Activated gamma-delta T cell (primary cell): ENCODE results near the gene SCP2.

ENCODE experiments used
- DNase-seq: peaks from one replicate; lab custom pipeline; 2025; lab: John Stamatoyannopoulos, UW
- total RNA-seq, 2 donors: gene quantifications; one replicate each; lab custom pipeline; 2026; lab: John Stamatoyannopoulos, UW

The SCP2 gene, protein sequence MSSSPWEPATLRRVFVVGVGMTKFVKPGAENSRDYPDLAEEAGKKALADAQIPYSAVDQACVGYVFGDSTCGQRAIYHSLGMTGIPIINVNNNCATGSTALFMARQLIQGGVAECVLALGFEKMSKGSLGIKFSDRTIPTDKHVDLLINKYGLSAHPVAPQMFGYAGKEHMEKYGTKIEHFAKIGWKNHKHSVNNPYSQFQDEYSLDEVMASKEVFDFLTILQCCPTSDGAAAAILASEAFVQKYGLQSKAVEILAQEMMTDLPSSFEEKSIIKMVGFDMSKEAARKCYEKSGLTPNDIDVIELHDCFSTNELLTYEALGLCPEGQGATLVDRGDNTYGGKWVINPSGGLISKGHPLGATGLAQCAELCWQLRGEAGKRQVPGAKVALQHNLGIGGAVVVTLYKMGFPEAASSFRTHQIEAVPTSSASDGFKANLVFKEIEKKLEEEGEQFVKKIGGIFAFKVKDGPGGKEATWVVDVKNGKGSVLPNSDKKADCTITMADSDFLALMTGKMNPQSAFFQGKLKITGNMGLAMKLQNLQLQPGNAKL
- 78.7 to 82.1 reads per million in 2 donors for total RNA-seq

GRCh38 chr1:52927212-52928014 is at the start of gene SCP2:
Gene SCP2, plus strand, starts transcription at chr1:52927276. Its CDS starts 121 bp downstream, at chr1:52927397.
- DNase-seq: peak; percentile 59

- no peak for DNase-seq
These were observed 49.5 kb upstream of the SCP2 start for GRCh38 chr1:52877554-52877953.

DNA sequence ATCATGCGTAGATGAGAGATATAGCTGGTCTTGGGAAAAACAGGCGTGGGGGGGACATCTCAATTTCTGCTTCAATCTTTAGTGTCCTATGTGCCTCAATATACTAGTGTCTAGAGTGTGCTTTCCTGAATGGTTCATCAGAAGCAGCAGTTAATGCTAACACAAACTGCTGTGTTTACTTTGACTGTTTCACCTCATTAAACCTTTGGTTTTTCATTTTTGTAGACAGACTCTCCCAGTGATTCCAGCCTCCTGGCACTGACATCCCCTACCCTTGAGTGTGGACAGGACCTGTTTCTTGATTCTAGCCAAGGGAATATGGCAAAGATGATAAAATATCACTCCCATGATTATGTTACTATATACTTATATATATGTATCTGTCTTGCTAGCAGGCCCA is 46.9 kb upstream of the SCP2 start:
- no peak for DNase-seq

DNA sequence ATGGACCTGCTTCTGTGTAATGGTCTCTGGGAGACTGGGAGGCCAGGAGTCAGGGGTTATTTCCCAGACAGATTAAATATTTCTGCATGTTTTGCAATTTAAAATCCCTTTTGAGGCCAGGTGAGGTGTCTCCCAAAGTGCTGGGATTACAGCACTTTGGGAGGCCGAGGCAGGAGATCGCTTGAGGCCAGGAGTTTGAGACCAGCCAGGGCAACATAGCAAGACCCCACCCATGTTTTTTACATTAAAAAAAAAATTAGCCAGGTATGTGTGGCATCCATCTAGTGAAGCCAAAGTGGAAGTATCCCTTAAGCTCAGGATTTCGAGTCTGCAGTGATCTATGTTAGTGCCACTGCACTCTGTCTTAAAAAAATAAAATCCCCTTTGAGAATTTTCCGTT is 39.6 kb upstream of the SCP2 start:
- no peak for DNase-seq

GRCh38 chr1:52892424-52893215 is 34.5 kb upstream of the SCP2 start:
- no peak for DNase-seq

DNA sequence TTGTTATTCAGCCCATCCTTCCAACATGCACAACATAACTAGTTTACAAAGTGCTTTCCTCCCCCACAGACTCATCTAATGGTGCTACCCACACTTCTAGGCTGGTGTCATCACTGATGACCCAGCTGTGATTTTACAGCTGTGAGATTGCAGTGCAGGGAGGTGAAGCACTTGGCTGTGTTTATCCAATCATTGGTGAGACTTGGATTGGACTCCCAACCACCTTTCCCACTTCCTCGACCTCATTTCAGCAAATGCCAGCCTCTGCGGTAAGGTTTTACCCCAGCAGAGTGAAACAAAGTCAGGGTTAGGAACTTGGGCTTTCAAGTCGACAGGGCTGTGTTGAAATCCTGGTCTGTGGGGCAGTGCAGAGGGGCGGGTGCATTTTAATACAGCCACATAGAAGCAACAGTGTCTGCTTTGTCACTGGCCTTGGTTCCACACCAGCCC is 27.6 kb upstream of the SCP2 start:
- DNase-seq: no peak

DNA sequence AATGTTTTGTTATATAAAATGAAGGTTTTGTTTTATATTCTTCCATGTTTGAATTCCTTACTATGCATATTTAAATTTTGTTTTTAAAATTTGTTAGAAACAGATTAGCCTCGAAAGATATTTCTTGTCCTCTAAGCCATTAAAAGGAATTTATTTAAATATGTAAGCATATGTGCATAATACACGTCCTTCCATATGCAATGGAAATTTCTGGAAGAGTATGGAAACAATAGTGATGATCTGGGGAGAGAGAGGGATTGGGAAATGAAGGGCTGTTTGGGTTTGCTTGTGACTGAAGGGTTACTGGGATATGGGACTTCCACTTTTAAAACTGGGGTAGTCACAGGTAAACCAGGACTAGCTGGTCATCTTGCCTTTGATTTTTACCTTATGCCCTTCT is 26.7 kb upstream of the SCP2 start:
- no peak for DNase-seq

DNA sequence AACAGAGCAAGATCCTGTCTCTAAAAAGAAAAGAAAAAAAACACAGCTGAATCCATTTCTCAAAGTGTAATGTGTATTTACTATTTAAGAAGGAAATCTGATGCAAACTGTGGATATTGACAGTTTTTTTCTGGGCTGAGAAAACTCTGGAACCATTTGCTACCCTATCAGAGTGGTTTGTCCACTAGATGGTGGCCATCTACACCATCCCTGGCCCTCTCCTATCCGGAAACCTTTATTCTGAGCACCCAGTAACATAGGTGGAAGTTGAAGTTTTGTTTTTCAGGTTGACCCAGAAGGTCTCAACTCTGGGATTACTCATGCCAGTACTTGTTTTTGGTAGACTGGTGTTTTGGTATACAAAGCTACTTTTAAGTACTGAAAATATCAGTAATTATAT is 25.7 kb upstream of the SCP2 start:
- DNase-seq: no peak

- no peak for DNase-seq
These were observed 22.7 kb upstream of the SCP2 start for GRCh38 chr1:52904208-52904926.

GRCh38 chr1:52904927-52905698 is 22.0 kb upstream of the SCP2 start:
- no peak for DNase-seq

DNA sequence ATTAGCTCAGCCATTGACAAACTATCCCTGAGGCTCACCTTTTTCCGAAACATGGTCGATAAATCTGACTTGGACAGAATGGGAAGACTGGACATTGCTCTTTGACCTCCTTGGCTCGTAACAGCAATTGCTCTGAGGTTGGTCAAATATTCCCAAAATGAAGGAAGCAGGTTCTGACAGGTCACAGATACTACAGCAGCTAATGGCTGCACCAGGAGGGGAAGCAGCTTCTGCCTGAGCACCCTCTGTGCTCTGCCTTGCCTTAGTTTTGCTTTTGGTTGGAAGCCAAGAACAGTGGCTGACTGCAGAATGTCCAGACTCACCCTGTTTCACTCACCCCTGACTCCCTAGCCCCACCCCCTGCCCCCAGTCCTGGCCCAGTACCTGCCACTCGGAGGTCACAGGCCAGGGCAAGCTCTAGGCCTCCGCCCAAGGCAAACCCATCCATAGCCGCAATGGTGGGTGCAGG is 20.9 kb upstream of the SCP2 start:
- DNase-seq: no peak

GRCh38 chr1:52907068-52907811 is 19.8 kb upstream of the SCP2 start:
- DNase-seq: no peak

GRCh38 chr1:52907812-52908153 is 19.3 kb upstream of the SCP2 start:
- DNase-seq: no peak

DNA sequence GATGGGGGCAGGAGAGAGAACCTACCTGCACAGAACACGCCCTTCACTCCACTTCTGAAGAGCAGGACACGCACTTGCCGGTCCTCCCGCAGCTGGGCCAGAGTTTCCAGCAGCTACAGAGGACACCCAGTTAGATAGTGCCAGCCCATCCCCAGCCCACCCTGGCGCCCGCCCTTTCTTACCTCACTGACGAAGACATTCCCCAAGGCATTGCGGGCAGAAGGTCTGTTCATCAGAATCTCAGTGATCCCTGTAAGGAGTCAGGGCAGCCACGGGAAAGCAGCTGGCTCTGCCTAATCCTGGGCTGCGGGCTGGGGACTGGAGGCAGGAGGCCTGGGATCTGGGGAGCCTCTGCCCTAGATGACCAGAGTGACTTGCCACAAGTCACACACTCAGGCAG is 15.5 kb upstream of the SCP2 start:
- DNase-seq: no peak

DNA sequence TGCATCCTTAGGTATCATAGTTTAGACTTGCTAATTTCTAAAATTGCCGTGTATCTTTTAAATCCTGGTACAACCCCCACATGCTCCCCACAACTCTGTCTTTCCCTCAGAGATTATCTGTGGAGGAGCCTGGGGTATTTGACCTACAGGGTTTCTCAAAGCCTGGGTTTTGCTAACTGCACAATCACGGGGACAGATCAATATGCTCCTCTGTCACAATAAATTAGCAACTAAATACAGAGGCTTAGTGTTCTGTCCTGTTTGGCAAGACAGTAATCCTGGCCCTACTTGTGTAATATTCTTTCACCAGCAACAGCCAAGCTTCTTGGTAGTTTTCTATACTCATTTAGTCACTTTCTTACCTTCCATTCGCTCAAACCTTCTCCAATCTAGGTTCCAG is 14.1 kb upstream of the SCP2 start:
- DNase-seq: no peak

GRCh38 chr1:52913537-52913936 is 13.5 kb upstream of the SCP2 start:
- DNase-seq: no peak

DNA sequence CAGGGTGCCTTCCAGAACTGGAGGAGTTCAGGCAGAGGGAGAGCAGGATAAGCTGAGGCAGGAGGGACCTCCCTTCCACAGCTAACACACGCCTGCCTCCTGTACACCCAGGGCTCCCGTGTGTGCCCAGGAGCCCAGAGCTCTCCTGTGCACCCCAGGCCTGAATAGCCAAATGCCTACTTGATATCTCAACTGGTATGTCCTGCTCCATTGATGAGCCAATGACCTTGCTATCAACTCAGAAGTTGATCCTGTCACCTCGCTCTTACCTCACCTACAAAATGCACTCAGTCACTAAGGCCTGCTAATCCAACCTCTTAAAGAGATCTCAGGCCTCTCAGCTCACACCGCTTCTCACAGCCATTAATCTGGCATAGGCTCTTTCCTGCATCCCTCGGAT is 12.6 kb upstream of the SCP2 start:
- DNase-seq: no peak

GRCh38 chr1:52915211-52915854 is 11.7 kb upstream of the SCP2 start:
- DNase-seq: no peak

- DNase-seq: no peak
These were observed 11.2 kb upstream of the SCP2 start for GRCh38 chr1:52915855-52916220.
